ENCODE results near the gene LGALS7.
"Not testable (repeated sequence)": the region's sequence is repeated elsewhere in the genome, so short reads cannot be mapped to it uniquely, and the experiment has no call there.

DNA sequence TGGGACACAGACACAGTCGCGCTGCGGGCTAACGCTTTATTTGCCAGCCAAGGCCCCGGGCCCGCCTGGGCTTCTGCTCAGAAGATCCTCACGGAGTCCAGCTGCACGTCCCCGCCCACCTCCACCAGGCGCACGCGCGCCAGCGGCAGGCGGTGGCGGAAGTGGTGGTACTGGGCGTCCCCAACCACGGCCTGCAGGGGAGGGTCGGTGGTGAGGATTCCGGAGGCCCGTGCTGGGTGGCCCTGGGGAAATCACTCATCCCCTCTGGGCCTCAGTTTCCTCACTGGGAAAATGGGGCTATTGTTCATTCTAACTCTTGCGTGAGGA is 2.4 kb downstream of the LGALS7 start:
- TF ChIP-seq CTCF, POLR2A (IDR thresholded peaks at IDR 0.05): not testable (repeated sequence)
